Metanephros (tissue), 2 donors: Measurements from ENCODE around the gene PRKG1. TPM values are rescaled to one million over a fixed set of nuclear protein-coding genes. Genes with fewer than 3 reads are reported as not detected.

Experiments
- small RNA-seq: library from RNA; depleted of rRNA; stranded (forward); fragments of <200 nt; gene quantifications from one replicate; pipeline ENCODE3, GENCODE V24; 2014; ENCODE audit warnings: low replicate concordance
- total RNA-seq: library from RNA; depleted of rRNA; stranded (reverse); fragments of >200 nt; gene quantifications from one replicate; pipeline ENCODE4 v1.2.3, GENCODE V29; 2014

Gene PRKG1
- total RNA-seq, result 38.4 TPM

DNA sequence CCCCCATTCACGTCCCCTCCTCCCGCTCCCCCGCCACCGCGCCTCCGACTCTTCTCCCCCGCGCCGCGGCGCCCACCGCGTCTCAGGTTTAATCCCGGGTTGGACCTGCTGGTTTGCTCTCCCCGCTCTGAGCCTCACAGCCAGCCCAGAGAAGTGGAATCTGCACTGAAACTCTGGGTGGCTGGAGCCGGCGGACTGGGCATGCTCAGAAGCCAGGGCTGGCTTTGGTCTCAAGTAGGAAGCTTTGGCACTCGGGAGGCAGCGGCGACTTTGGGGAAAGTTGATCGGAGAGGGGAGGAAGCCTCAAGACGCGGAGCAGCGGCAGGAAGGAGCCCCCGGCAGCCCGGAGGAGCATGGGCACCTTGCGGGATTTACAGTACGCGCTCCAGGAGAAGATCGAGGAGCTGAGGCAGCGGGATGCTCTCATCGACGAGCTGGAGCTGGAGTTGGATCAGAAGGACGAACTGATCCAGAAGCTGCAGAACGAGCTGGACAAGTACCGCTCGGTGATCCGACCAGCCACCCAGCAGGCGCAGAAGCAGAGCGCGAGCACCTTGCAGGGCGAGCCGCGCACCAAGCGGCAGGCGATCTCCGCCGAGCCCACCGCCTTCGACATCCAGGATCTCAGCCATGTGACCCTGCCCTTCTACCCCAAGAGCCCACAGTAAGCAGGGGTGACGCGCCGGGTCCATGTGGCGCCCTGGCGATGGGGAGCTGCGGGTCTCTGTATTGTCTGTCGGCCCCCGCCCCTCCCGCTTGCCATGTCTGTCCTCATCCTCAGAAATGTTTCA, at the start of gene PRKG1:
TSS of gene PRKG1 (plus strand) at position 250 of the 791 bp plus-strand sequence.

DNA sequence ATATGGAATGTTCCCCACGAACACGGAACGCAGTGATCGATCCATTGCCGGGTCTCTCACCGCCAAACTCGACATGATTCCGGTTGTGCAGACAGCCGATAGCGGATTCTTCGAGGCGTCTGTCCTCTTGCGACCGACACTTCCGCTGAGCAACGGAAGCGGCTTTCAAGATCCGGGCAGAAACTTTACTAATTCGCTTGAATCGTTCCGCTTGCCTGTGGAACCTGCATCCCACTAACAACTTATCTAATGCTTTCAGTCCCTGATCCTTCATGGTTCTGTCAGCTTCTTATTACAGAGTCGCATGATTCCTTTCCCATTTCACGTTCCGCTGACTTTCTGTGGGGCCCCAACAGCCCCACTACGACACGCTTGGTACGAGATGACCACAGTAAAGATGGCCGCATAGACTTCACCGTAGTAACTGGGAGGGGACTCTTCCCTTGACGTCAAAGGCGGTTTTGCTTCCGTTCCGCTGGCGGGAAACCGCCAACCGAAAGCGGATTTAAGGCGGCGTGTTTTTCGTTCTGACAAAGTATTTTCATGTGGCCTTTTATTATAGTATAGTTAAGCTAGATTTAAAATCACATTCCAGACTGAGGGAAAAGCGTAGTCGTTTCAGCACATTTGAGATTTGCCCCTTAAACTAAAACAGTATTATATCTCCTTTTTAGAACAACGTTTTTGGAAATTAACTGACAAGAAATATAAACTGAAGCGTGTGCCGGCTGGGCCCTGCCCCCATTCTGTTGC, 625.4 kb downstream of the PRKG1 start, which contains the start of gene CSTF2T:
TSS of gene CSTF2T (minus strand) at position 121 of the 753 bp plus-strand sequence. CDS start at position 75, 46 bp downstream.

DNA sequence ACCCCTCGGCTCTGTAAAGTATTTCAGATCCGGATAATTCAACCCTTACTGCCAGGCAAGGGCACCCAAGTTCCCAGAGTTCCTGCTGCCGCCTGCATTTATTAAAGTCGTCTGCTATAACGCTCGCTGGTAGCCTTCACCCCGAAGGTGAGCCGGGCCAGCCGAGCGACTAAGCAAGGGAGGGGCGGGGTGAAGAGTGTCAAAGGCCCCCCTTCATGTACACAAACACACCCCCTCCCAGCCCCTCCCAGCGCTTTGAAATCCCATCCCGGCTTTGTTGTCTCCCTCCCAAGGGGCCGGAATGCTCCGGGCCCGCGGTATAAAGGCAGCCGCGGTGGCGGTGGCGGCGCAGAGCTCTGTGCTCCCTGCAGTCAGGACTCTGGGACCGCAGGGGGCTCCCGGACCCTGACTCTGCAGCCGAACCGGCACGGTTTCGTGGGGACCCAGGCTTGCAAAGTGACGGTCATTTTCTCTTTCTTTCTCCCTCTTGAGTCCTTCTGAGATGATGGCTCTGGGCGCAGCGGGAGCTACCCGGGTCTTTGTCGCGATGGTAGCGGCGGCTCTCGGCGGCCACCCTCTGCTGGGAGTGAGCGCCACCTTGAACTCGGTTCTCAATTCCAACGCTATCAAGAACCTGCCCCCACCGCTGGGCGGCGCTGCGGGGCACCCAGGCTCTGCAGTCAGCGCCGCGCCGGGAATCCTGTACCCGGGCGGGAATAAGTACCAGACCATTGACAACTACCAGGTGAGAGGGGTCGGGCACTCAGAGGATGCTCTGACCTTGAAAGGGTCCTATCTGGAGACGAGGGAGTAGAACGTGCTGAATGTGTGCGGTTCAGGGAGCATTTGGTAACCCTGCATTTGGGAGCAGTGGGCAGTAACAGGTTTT, 1239.9 kb downstream of the PRKG1 start, which contains the start of gene DKK1:
TSS of gene DKK1 (plus strand) at position 349 of the 889 bp plus-strand sequence. CDS start at position 503, 154 bp downstream.

Small RNA genes lying within 50 kb of the gene (small RNA-seq; reads per million reads assigned to genes)
- gene MIR605, result 0.21 reads per million

Other genes with a start within 250 kb of the PRKG1 start
- 3.9 TPM for gene A1CF, start 188.9 kb upstream of the PRKG1 start, total RNA-seq